HCT116 (cell line): ENCODE measurements around the gene AMER2. TPM values are rescaled to one million over a fixed set of nuclear protein-coding genes. Genes with fewer than 3 reads are reported as not detected.

ENCODE experiments used
- ATAC-seq: fragments of 200-7000 bp; cut with Tn5 transposase; 2 replicates; pipeline ENCODE4 v1.9.1; 2020; ENCODE audit warnings: mild to moderate bottlenecking, moderate library complexity
- BruUV-seq: library from RNA; stranded (reverse); fragments of 400-500 nt; replicated peaks from 2 replicates; lab custom pipeline; 2021; lab: Mats Ljungman, UMichigan
- CTCF ChIA-PET: fragments of 300-600 bp; sonication (Branson Sonifier 250); formaldehyde crosslinking; loops from one replicate; lab custom pipeline; 2021; ENCODE audit warnings: antibody characterized with exemption; lab: Charles Lee
- POLR2A ChIA-PET: fragments of 300-600, 350-600 bp; sonication (Branson Sonifier 250); formaldehyde crosslinking; loops from one replicate; lab custom pipeline; 2021; ENCODE audit warnings: antibody characterized with exemption; lab: Charles Lee
- RAD21 ChIA-PET, 2 experiments: fragments of 300-600 bp; sonication (Branson Sonifier 250); formaldehyde crosslinking; loops; one replicate each; lab custom pipeline; 2023; ENCODE audit warnings: low total read pairs in 2 of 2; ENCODE audit not compliant: uncharacterized antibody in 2 of 2, unreplicated experiment in 2 of 2, low non-redundant PET in 1 of 2; lab: Charles Lee
- DNase-seq: peaks from one replicate; pipeline ENCODE4 v3.0.0-alpha.2; 2010; ENCODE audit warnings: low read depth, low spot score
- H2AFZ ChIP-seq: fragments of 200-600 bp; shearing (Covaris generic), sonication (generic); 2 replicates; pipeline ENCODE4 v1.6.1; 2017; ENCODE audit warnings: low read depth, mixed run types, mixed read lengths, antibody characterized with exemption, low read length; ENCODE audit not compliant: poor library complexity, severe bottlenecking
- H3K27ac ChIP-seq: 2 replicates; pipeline ENCODE4 v1.5.1; 2012; ENCODE audit warnings: low read depth, low read length
- H3K27me3 ChIP-seq: fragments of 200-600 bp; sonication (generic); 2 replicates; pipeline ENCODE4 v1.6.1; 2016; ENCODE audit warnings: mixed run types, low read length, mixed read lengths; ENCODE audit not compliant: insufficient read depth
- H3K36me3 ChIP-seq, 2 experiments: fragments of 200-500 bp in 1 of 2; fragments of 200-600 bp in 1 of 2; sonication (Bioruptor generic) in 1 of 2; sonication (generic) in 1 of 2; 2 replicates each; pipeline versions ENCODE4 v1.5.1 to v1.6.1; 2014 to 2016; ENCODE audit warnings: low read length in 2 of 2, inconsistent platforms in 1 of 2, mixed read lengths in 1 of 2, mixed run types in 1 of 2; ENCODE audit not compliant: insufficient read depth in 2 of 2, control insufficient read depth in 1 of 2
- H3K4me1 ChIP-seq, 2 experiments: fragments of 200-600 bp in 1 of 2; sonication (generic) in 1 of 2; 2 replicates each; pipeline versions ENCODE4 v1.5.1 to v1.6.1; 2012 to 2017; ENCODE audit warnings: low read length in 2 of 2, inconsistent platforms in 1 of 2, mild to moderate bottlenecking in 1 of 2, mixed read lengths in 1 of 2, mixed run types in 1 of 2, moderate library complexity in 1 of 2; ENCODE audit not compliant: insufficient read depth in 2 of 2, control insufficient read depth in 1 of 2
- H3K4me2 ChIP-seq: fragments of 200-600 bp; sonication (generic); 2 replicates; pipeline ENCODE4 v1.6.1; 2017; ENCODE audit warnings: mixed run types, low read length, mixed read lengths
- H3K4me3 ChIP-seq, 2 experiments: fragments of 200-600 bp in 1 of 2; sonication (generic) in 1 of 2; replicated peaks in 1 of 2; 2 replicates each; pipeline ENCODE4 v1.5.1; 2011 to 2016; ENCODE audit warnings: low read length in 2 of 2, control low read depth in 1 of 2, low read depth in 1 of 2, mild to moderate bottlenecking in 1 of 2, mixed read lengths in 1 of 2, mixed run types in 1 of 2
- H3K79me2 ChIP-seq: fragments of 200-600 bp; sonication (generic); 2 replicates; pipeline ENCODE4 v1.6.1; 2017; ENCODE audit warnings: mild to moderate bottlenecking, mixed run types, low read length, moderate library complexity, mixed read lengths; ENCODE audit not compliant: insufficient read depth
- H3K9ac ChIP-seq: fragments of 200-600 bp; sonication (generic); 2 replicates; pipeline ENCODE4 v1.6.1; 2016; ENCODE audit warnings: low read length, mixed read lengths
- H3K9me2 ChIP-seq: fragments of 200-600 bp; sonication (generic), shearing (Covaris generic); 2 replicates; pipeline ENCODE4 v1.6.1; 2017; ENCODE audit warnings: mixed run types, mild to moderate bottlenecking, moderate library complexity; ENCODE audit not compliant: insufficient read depth
- H3K9me3 ChIP-seq, 2 experiments: fragments of 200-500 bp in 1 of 2; fragments of 200-600 bp in 1 of 2; sonication (Bioruptor generic) in 1 of 2; sonication (generic) in 1 of 2; 2 replicates each; pipeline ENCODE4 v1.6.1; 2014 to 2017; ENCODE audit warnings: low read length in 2 of 2, mixed read lengths in 2 of 2, inconsistent platforms in 1 of 2, low read depth in 1 of 2, mild to moderate bottlenecking in 1 of 2, mixed run types in 1 of 2, moderate library complexity in 1 of 2; ENCODE audit not compliant: control insufficient read depth in 1 of 2, insufficient read depth in 1 of 2
- H4K20me1 ChIP-seq: fragments of 200-600 bp; sonication (generic), shearing (Covaris generic); 2 replicates; pipeline ENCODE4 v1.6.1; 2017; ENCODE audit warnings: mixed run types, mild to moderate bottlenecking, moderate library complexity; ENCODE audit not compliant: insufficient read depth
- CBX3 ChIP-seq: IDR thresholded peaks from 2 replicates; pipeline ENCODE4 v1.6.1; 2012; ENCODE audit warnings: low read depth
- CEBPB ChIP-seq: IDR thresholded peaks from 2 replicates; pipeline ENCODE4 v1.6.1; 2012; ENCODE audit warnings: low read depth
- CTCF ChIP-seq, 3 experiments: fragments of 200-600 bp in 1 of 3; sonication (generic) in 1 of 3; IDR thresholded peaks in 2 of 3; conservative IDR thresholded peaks in 1 of 3; 2 replicates each; pipeline ENCODE4 v1.5.1; 2012 to 2017; ENCODE audit warnings: low read depth in 2 of 3, low read length in 2 of 3, antibody characterized with exemption in 1 of 3, borderline replicate concordance in 1 of 3, control low read depth in 1 of 3, mild to moderate bottlenecking in 1 of 3, mixed read lengths in 1 of 3, mixed run types in 1 of 3, moderate library complexity in 1 of 3; ENCODE audit not compliant: insufficient read depth in 1 of 3
- EZH2phosphoT487 ChIP-seq: fragments of 200-600 bp; IDR thresholded peaks from 2 replicates; pipeline ENCODE4 v1.6.1; 2018; ENCODE audit warnings: antibody characterized with exemption, borderline replicate concordance
- FOSL1 ChIP-seq: IDR thresholded peaks from 2 replicates; pipeline ENCODE4 v1.6.1; 2012; ENCODE audit warnings: low read depth
- POLR2AphosphoS5 ChIP-seq: IDR thresholded peaks from 2 replicates; pipeline ENCODE4 v1.6.1; 2011; ENCODE audit warnings: mild to moderate bottlenecking, low read depth, low read length, moderate library complexity
- RAD21 ChIP-seq: IDR thresholded peaks from 2 replicates; pipeline ENCODE4 v1.6.1; 2012; ENCODE audit warnings: low read depth, mild to moderate bottlenecking
- REST ChIP-seq: IDR thresholded peaks from 2 replicates; pipeline ENCODE4 v1.6.1; 2012; ENCODE audit warnings: low read depth
- SP1 ChIP-seq: IDR thresholded peaks from 2 replicates; pipeline ENCODE4 v1.6.1; 2012; ENCODE audit warnings: low read depth
- SRF ChIP-seq: IDR thresholded peaks from 2 replicates; pipeline ENCODE4 v1.6.1; 2012; ENCODE audit warnings: low read depth
- TCF7L2 ChIP-seq: IDR thresholded peaks from 2 replicates; pipeline ENCODE4 v1.7.0; 2011; ENCODE audit warnings: borderline replicate concordance, inconsistent platforms; ENCODE audit not compliant: insufficient read depth, insufficient read length; ENCODE audit errors: extremely low read depth
- YY1 ChIP-seq: IDR thresholded peaks from 2 replicates; pipeline ENCODE4 v1.6.1; 2011; ENCODE audit warnings: low read length, low read depth, moderate library complexity, mild to moderate bottlenecking; ENCODE audit not compliant: insufficient replicate concordance; ENCODE audit errors: extremely low read depth
- ZNF274 ChIP-seq: fragments of 200-500 bp; sonication (Bioruptor generic); IDR thresholded peaks from 2 replicates; pipeline ENCODE4 v1.6.1; 2014; ENCODE audit warnings: mild to moderate bottlenecking, low read depth, low read length, inconsistent platforms
- intact Hi-C: fragments of 100-400 bp; cut with micrococcal nuclease; formaldehyde crosslinking; loops from 2 replicates; pipeline ENCODE4 v1.10.0; 2022
- total RNA-seq: library from RNA; stranded (reverse); gene quantifications from one replicate; pipeline ENCODE4 v1.2.1, GENCODE V29; 2021; ENCODE audit not compliant: unreplicated experiment

The AMER2 gene
- total RNA-seq, 1 experiment from 2014 or later: not detected

GRCh38 chr13:25177012-25177411 lies 4.9 kb upstream of the AMER2 start:
- Histone ChIP-seq H3K79me2 (no peaks in the 10 kb centered on the region), H3K27ac (no peak overlapping the region), H3K9me3 (no peaks in the 10 kb centered on the region), H3K9ac (no peak overlapping the region), H3K4me1 (no peaks in the 10 kb centered on the region), H3K9me2 (no peaks in the 10 kb centered on the region), H4K20me1 (no peaks in the 10 kb centered on the region), H2AFZ (no peak overlapping the region), H3K4me3 (no peak overlapping the region), H3K4me2 (no peak overlapping the region), H3K36me3 (no peaks in the 10 kb centered on the region), H3K27me3 (peaks cover 19% of the 10 kb centered on the region; the same call in 1 of the 2 replicates)
- ChIA-PET CTCF (no interaction called here), RAD21 (no interaction called here), POLR2A (no interaction called here)
- DNase-seq: no peak
- intact Hi-C loops: no loop called here
- TF ChIP-seq CTCF (IDR thresholded peaks at IDR 0.05 in 2 of 3, conservative IDR thresholded peaks at IDR 0.05 in 1 of 3; ENCODE audit: borderline replicate concordance in 1 of 3, insufficient read depth in 1 of 3, low read depth in 2 of 3, low read length in 2 of 3) (no peak), SRF (no peak), POLR2AphosphoS5 (no peak), SP1 (no peak), CEBPB (no peak), CBX3 (no peak), EZH2phosphoT487 (no peak)
- no peak for ATAC-seq
- no TSS peak for BruUV-seq

- Histone ChIP-seq H3K27ac (no peak overlapping the region), H3K4me3 (no peak overlapping the region), H3K27me3 (peaks cover 19% of the 10 kb centered on the region; the same call in 1 of the 2 replicates), H2AFZ (no peak overlapping the region), H3K9me2 (no peaks in the 10 kb centered on the region), H3K4me2 (no peak overlapping the region), H3K79me2 (no peaks in the 10 kb centered on the region), H3K9ac (no peak overlapping the region), H3K36me3 (no peaks in the 10 kb centered on the region), H4K20me1 (no peaks in the 10 kb centered on the region), H3K9me3 (no peaks in the 10 kb centered on the region), H3K4me1 (no peaks in the 10 kb centered on the region)
- ChIA-PET RAD21 (no interaction called here), CTCF (no interaction called here), POLR2A (no interaction called here)
- intact Hi-C loops: no loop called here
- DNase-seq (no peak), ATAC-seq (no peak)
- no TSS peak for BruUV-seq
- no peak for TF ChIP-seq YY1
- no peak for TF ChIP-seq CBX3
- no peak for TF ChIP-seq RAD21
- TF ChIP-seq REST: no peak
- no peak for TF ChIP-seq FOSL1
- no peak for TF ChIP-seq CEBPB
- no peak for TF ChIP-seq ZNF274
- no peak for TF ChIP-seq TCF7L2
- TF ChIP-seq SRF: no peak
Observed at GRCh38 chr13:25175431-25175830, 3.3 kb upstream of the AMER2 start.
